ENCODE measurements around the gene MBD3L4. TPM values are rescaled to one million over a fixed set of nuclear protein-coding genes. Genes with fewer than 3 reads are reported as not detected.
"Not testable (repeated sequence)": the region's sequence is repeated elsewhere in the genome, so short reads cannot be mapped to it uniquely, and the experiment has no call there.

The MBD3L4 gene
- not detected in 2 replicates for total RNA-seq (2014; rRNA removed; shearing (Covaris generic))

- not testable (repeated sequence) for DNase-seq; H3K27me3 ChIP-seq (ENCODE audit: control insufficient read depth, insufficient read depth, low read length); H3K4me3 ChIP-seq (ENCODE audit: insufficient read depth, low read depth, low read length); H3K36me3 ChIP-seq (replicated peaks; ENCODE audit: control insufficient read depth, insufficient read depth, low read length)
Observed at GRCh38 chr19:7040079-7040478, at the start of gene MBD3L4. Gene MBD3L4, minus strand, starts transcription at chr19:7040179. Its CDS starts 35 bp downstream, at chr19:7040144.

GRCh38 chr19:7088999-7089398 lies 49.0 kb upstream of the MBD3L4 start:
- H3K36me3 ChIP-seq (replicated peaks; ENCODE audit: control insufficient read depth, insufficient read depth, low read length) = peaks cover 5% of the 10 kb centered on the region
- no peaks in the 10 kb centered on the region for H3K27me3 ChIP-seq (ENCODE audit: control insufficient read depth, insufficient read depth, low read length)
- H3K4me3 ChIP-seq (ENCODE audit: insufficient read depth, low read depth, low read length) = no peak overlapping the region
- DNase-seq = no peak

- H3K27me3 ChIP-seq (ENCODE audit: control insufficient read depth, insufficient read depth, low read length) = no peaks in the 10 kb centered on the region
- DNase-seq = no peak
- H3K36me3 ChIP-seq (replicated peaks; ENCODE audit: control insufficient read depth, insufficient read depth, low read length) = peaks cover 46% of the 10 kb centered on the region
- no peak overlapping the region for H3K4me3 ChIP-seq (ENCODE audit: insufficient read depth, low read depth, low read length)
Observed at GRCh38 chr19:7083076-7083956, 43.3 kb upstream of the MBD3L4 start.

GRCh38 chr19:7078008-7078407 lies 38.0 kb upstream of the MBD3L4 start:
- no peaks in the 10 kb centered on the region for H3K27me3 ChIP-seq (ENCODE audit: control insufficient read depth, insufficient read depth, low read length)
- no peak overlapping the region for H3K4me3 ChIP-seq (ENCODE audit: insufficient read depth, low read depth, low read length)
- peaks cover 58% of the 10 kb centered on the region for H3K36me3 ChIP-seq (replicated peaks; ENCODE audit: control insufficient read depth, insufficient read depth, low read length)
- no peak for DNase-seq

GRCh38 chr19:7076151-7076550 lies 36.2 kb upstream of the MBD3L4 start:
- Histone ChIP-seq H3K4me3 (ENCODE audit: insufficient read depth, low read depth, low read length) (no peak overlapping the region), H3K36me3 (replicated peaks; ENCODE audit: control insufficient read depth, insufficient read depth, low read length) (peaks cover 49% of the 10 kb centered on the region), H3K27me3 (ENCODE audit: control insufficient read depth, insufficient read depth, low read length) (no peaks in the 10 kb centered on the region)
- no peak for DNase-seq

GRCh38 chr19:7074705-7075282 lies 34.8 kb upstream of the MBD3L4 start:
- Histone ChIP-seq H3K27me3 (ENCODE audit: control insufficient read depth, insufficient read depth, low read length) (no peaks in the 10 kb centered on the region), H3K4me3 (ENCODE audit: insufficient read depth, low read depth, low read length) (no peak overlapping the region), H3K36me3 (replicated peaks; ENCODE audit: control insufficient read depth, insufficient read depth, low read length) (peaks cover 39% of the 10 kb centered on the region)
- DNase-seq = no peak

GRCh38 chr19:7072541-7072940 lies 32.6 kb upstream of the MBD3L4 start:
- Histone ChIP-seq H3K4me3 (ENCODE audit: insufficient read depth, low read depth, low read length) (no peak overlapping the region), H3K27me3 (ENCODE audit: control insufficient read depth, insufficient read depth, low read length) (no peaks in the 10 kb centered on the region), H3K36me3 (replicated peaks; ENCODE audit: control insufficient read depth, insufficient read depth, low read length) (peaks cover 29% of the 10 kb centered on the region)
- DNase-seq = no peak

GRCh38 chr19:7069904-7070226 lies 29.9 kb upstream of the MBD3L4 start:
- peak overlapping the region; percentile 91 for H3K4me3 ChIP-seq (ENCODE audit: insufficient read depth, low read depth, low read length)
- peaks cover 9% of the 10 kb centered on the region for H3K36me3 ChIP-seq (replicated peaks; ENCODE audit: control insufficient read depth, insufficient read depth, low read length)
- DNase-seq = no peak
- no peaks in the 10 kb centered on the region for H3K27me3 ChIP-seq (ENCODE audit: control insufficient read depth, insufficient read depth, low read length)

GRCh38 chr19:7069042-7069903 lies 29.3 kb upstream of the MBD3L4 start, which contains the start of gene ZNF557:
Gene ZNF557, plus strand, starts transcription at chr19:7069703. Its CDS starts 5,372 bp downstream, at chr19:7075075.
- H3K4me3 ChIP-seq (ENCODE audit: insufficient read depth, low read depth, low read length) = peak within 1 kb of the TSS; percentile 91
- no peaks in the 10 kb centered on the region for H3K27me3 ChIP-seq (ENCODE audit: control insufficient read depth, insufficient read depth, low read length)
- peaks cover 9% of the 10 kb centered on the region for H3K36me3 ChIP-seq (replicated peaks; ENCODE audit: control insufficient read depth, insufficient read depth, low read length)
- DNase-seq = peak; percentile 97

- peaks cover 9% of the 10 kb centered on the region for H3K36me3 ChIP-seq (replicated peaks; ENCODE audit: control insufficient read depth, insufficient read depth, low read length)
- no peak for DNase-seq
- no peak overlapping the region for H3K4me3 ChIP-seq (ENCODE audit: insufficient read depth, low read depth, low read length)
- H3K27me3 ChIP-seq (ENCODE audit: control insufficient read depth, insufficient read depth, low read length) = no peaks in the 10 kb centered on the region
Observed at GRCh38 chr19:7068599-7068998, 28.6 kb upstream of the MBD3L4 start.

- Histone ChIP-seq H3K27me3 (ENCODE audit: control insufficient read depth, insufficient read depth, low read length) (no peaks in the 10 kb centered on the region), H3K4me3 (ENCODE audit: insufficient read depth, low read depth, low read length) (no peak overlapping the region), H3K36me3 (replicated peaks; ENCODE audit: control insufficient read depth, insufficient read depth, low read length) (peaks cover 4% of the 10 kb centered on the region)
- DNase-seq = no peak
Observed at GRCh38 chr19:7067716-7068115, 27.7 kb upstream of the MBD3L4 start.

GRCh38 chr19:7067122-7067521 lies 27.1 kb upstream of the MBD3L4 start:
- not testable (repeated sequence) for H3K4me3 ChIP-seq (ENCODE audit: insufficient read depth, low read depth, low read length); H3K36me3 ChIP-seq (replicated peaks; ENCODE audit: control insufficient read depth, insufficient read depth, low read length); DNase-seq; H3K27me3 ChIP-seq (ENCODE audit: control insufficient read depth, insufficient read depth, low read length)

GRCh38 chr19:7063764-7064418 lies 23.9 kb upstream of the MBD3L4 start:
- no peak overlapping the region for H3K4me3 ChIP-seq (ENCODE audit: insufficient read depth, low read depth, low read length)
- no peaks in the 10 kb centered on the region for H3K27me3 ChIP-seq (ENCODE audit: control insufficient read depth, insufficient read depth, low read length)
- no peaks in the 10 kb centered on the region for H3K36me3 ChIP-seq (replicated peaks; ENCODE audit: control insufficient read depth, insufficient read depth, low read length)
- no peak for DNase-seq

- H3K36me3 ChIP-seq (replicated peaks; ENCODE audit: control insufficient read depth, insufficient read depth, low read length) = no peaks in the 10 kb centered on the region
- H3K4me3 ChIP-seq (ENCODE audit: insufficient read depth, low read depth, low read length) = no peak overlapping the region
- H3K27me3 ChIP-seq (ENCODE audit: control insufficient read depth, insufficient read depth, low read length) = no peaks in the 10 kb centered on the region
- no peak for DNase-seq
Observed at GRCh38 chr19:7063339-7063738, 23.4 kb upstream of the MBD3L4 start.
